Neutrophil (primary cell): ENCODE measurements around the gene CUL2.
"Not testable (repeated sequence)": the region's sequence is repeated elsewhere in the genome, so short reads cannot be mapped to it uniquely, and the experiment has no call there.

Experiments used
- H3K27ac ChIP-seq: fragments of 200-600 bp; sonication (generic); 2 replicates; pipeline ENCODE4 v1.5.1; 2016; ENCODE audit warnings: mild to moderate bottlenecking, moderate library complexity
- H3K27me3 ChIP-seq: fragments of 200-600 bp; sonication (generic); 2 replicates; pipeline ENCODE4 v1.6.0; 2016; ENCODE audit warnings: mild to moderate bottlenecking
- H3K36me3 ChIP-seq: fragments of 200-600 bp; sonication (generic); 2 replicates; pipeline ENCODE4 v1.5.1; 2017
- H3K4me1 ChIP-seq, 2 experiments: fragments of 200-600 bp in 1 of 2; sonication (generic) in 1 of 2; 1 replicate in 1 of 2; 2 replicates in 1 of 2; pipeline versions ENCODE4 v1.5.1 to v1.6.1; 2013 to 2016; ENCODE audit warnings: low read depth in 1 of 2, low read length in 1 of 2, mild to moderate bottlenecking in 1 of 2, moderate library complexity in 1 of 2; ENCODE audit not compliant: control insufficient read depth in 1 of 2, insufficient read depth in 1 of 2
- H3K4me3 ChIP-seq, 2 experiments: fragments of 200-600 bp in 1 of 2; sonication (generic) in 1 of 2; 1 replicate in 1 of 2; 2 replicates in 1 of 2; pipeline ENCODE4 v1.5.1; 2013 to 2016; ENCODE audit warnings: low read depth in 1 of 2, low read length in 1 of 2, mild to moderate bottlenecking in 1 of 2, moderate library complexity in 1 of 2
- H3K9me3 ChIP-seq: fragments of 200-600 bp; sonication (generic); 2 replicates; pipeline ENCODE4 v1.5.1; 2016
- CTCF ChIP-seq: fragments of 200-600 bp; sonication (generic); IDR thresholded peaks from 2 replicates; pipeline ENCODE4 v1.5.1; 2016; ENCODE audit warnings: antibody characterized with exemption

Gene CUL2

GRCh38 chr10:34979938-34980337 is 110.2 kb downstream of the CUL2 start:
- Histone ChIP-seq H3K36me3 (no peaks in the 10 kb centered on the region), H3K27me3 (no peaks in the 10 kb centered on the region), H3K4me3 (no peak overlapping the region), H3K9me3 (peaks cover under 1% of the 10 kb centered on the region), H3K4me1 (no peaks in the 10 kb centered on the region), H3K27ac (no peak overlapping the region)
- no peak for TF ChIP-seq CTCF

DNA sequence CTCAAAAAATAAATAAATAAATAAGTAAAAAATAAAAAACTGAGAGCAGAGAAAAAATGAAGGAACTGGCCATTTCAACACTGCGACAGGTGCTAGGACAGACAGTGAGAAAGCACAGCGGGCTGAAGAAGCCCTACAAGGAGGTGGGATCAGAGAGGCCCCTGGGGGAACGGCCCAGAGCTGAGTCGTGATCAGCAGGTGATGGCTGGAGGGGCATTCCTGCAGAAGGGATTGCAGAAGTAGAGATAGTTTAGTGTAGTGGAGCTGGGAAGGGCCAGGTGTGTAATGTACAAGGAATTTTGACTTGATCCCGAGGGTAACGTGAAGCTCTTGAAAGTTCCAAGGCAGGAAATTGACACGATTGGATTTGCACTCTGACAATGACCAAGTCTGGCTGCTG is 112.1 kb downstream of the CUL2 start:
- Histone ChIP-seq H3K27ac (no peak overlapping the region), H3K4me1 (no peaks in the 10 kb centered on the region), H3K36me3 (no peaks in the 10 kb centered on the region), H3K4me3 (no peak overlapping the region), H3K9me3 (no peaks in the 10 kb centered on the region), H3K27me3 (no peaks in the 10 kb centered on the region)
- TF ChIP-seq CTCF, result no peak

- not testable (repeated sequence) for H3K9me3 ChIP-seq, H3K36me3 ChIP-seq, H3K27ac ChIP-seq
These were observed 113.7 kb downstream of the CUL2 start for GRCh38 chr10:34976380-34976910.

DNA sequence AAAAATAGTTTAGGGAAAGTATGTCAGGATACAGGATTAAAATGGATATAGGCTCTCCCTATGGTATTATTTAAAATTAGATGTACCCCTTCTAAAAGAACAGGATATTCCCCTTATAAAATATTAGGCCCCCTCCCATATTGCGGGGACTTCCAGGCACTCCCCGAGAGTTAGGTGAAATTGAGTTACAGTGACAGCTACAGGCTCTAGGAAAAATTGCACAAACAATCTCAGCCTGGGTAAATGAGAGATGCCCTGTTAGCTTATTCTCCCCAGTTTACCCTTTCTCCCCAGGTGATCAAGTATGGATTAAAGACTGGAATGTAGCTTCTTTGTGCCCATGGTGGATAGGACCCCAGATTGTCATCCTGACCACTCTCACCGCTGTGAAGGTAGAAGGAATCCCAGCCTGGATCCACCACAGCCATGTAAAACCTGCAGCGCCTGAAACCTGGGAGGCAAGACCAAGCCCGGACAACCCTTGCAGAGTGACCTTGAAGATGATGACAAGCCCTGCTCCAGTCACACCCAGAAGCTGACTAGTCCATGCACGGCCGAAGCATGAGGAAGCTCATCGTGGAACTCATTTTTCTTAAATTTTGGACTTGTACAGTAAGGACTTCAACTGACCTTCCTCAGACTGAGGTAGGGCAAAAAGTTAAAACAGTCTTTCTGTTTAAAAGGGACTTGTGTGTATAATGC is 115.6 kb downstream of the CUL2 start:
- not testable (repeated sequence) for H3K4me3 ChIP-seq, H3K36me3 ChIP-seq, H3K27ac ChIP-seq, H3K4me1 ChIP-seq, H3K9me3 ChIP-seq, H3K27me3 ChIP-seq

More at GRCh38 chr10:34976380-34976910, 113.7 kb downstream of the CUL2 start:
- H3K4me3 ChIP-seq, H3K27me3 ChIP-seq, H3K4me1 ChIP-seq: not testable (repeated sequence)

DNA sequence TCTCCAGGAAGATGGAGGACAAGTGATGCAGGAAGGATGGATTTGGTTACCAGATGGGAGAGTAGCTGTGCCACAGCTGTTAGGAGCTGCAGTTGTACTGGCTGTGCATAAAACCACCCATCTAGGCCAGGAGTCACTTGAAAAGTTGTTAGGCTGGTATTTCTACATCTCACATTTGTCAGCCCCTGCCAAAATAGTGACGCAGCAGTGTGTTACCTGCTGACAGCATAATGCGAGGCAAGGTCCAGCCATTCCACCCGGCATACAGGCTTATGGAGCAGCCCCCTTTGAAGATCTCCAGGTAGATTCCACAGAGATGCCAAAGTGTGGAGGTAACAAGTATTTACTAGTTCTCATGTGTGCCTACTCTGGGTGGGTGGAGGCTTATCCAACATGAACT is 116.4 kb downstream of the CUL2 start:
- H3K27ac ChIP-seq, H3K9me3 ChIP-seq, H3K4me1 ChIP-seq, H3K27me3 ChIP-seq, H3K4me3 ChIP-seq, H3K36me3 ChIP-seq: not testable (repeated sequence)

DNA sequence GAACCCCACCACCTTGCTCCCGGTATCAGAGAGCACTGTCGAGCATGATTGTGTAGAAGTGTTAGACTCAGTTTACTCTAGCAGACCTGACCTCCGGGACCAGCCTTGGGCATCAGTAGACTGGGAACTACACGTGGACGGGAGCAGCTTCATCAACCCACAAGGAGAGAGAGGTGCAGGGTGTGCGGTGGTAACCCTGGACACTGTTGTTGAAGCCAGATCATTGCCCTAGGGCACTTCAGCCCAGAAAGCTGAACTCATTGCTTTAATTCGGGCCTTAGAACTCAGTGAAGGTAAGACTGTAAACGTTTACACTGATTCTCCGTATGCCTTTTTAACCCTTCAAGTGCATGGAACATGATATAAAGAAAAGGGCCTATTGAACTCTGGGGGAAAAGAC is 117.0 kb downstream of the CUL2 start:
- not testable (repeated sequence) for H3K27ac ChIP-seq, H3K27me3 ChIP-seq, H3K4me3 ChIP-seq, H3K4me1 ChIP-seq, H3K9me3 ChIP-seq, H3K36me3 ChIP-seq

GRCh38 chr10:34972591-34972990 is 117.5 kb downstream of the CUL2 start:
- not testable (repeated sequence) for H3K27me3 ChIP-seq

DNA sequence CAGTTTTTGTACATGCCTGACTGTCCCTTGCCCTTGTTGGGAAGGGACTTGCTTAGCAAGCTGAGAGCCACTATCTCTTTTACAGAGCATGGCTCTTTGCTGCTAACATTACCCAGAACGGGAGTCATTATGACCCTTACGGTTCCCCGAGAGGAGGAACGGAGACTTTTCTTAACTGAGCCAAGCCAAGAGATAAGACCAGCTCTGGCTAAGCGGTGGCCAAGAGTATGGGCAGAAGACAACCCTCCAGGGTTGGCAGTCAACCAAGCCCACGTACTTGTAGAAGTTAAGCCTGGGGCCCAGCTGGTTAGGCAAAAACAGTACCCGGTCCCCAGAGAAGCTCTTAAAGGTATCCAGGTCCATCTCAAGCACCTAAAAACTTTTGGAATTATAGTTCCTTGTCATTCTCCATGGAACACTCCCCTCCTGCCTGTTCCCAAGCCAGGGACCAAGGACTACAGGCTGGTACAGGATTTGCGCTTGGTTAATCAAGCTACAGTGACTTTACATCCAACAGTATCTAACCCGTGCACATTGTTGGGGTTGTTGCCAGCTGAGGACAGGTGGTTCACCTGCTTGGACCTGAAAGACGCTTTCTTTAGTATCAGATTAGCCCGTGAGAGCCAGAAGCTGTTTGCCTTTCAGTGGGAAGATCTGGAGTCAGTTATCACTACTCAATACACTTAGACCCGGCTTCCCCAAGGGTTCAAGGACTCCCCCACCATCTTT is 118.4 kb downstream of the CUL2 start:
- not testable (repeated sequence) for H3K27me3 ChIP-seq, H3K9me3 ChIP-seq, H3K27ac ChIP-seq, H3K4me1 ChIP-seq, H3K4me3 ChIP-seq, H3K36me3 ChIP-seq

More at GRCh38 chr10:34972591-34972990, 117.5 kb downstream of the CUL2 start:
- not testable (repeated sequence) for H3K4me3 ChIP-seq, H3K27ac ChIP-seq, H3K9me3 ChIP-seq, H3K36me3 ChIP-seq, H3K4me1 ChIP-seq
